CD4-positive, CD25-positive, alpha-beta regulatory T cell (primary cell): ENCODE measurements around the gene ACD. TPM values are rescaled to one million over a fixed set of nuclear protein-coding genes. Genes with fewer than 3 reads are reported as not detected.

Source experiments
- ATAC-seq, 2 donors: fragments of 150-1000 bp; cut with Tn5 transposase; one replicate each; pipeline ENCODE4 v1.10.0; 2021; ENCODE audit warnings: low read depth in 2 of 2, moderate number of reproducible peaks in 2 of 2, moderate library complexity in 1 of 2
- DNase-seq, 3 donors: peaks; one replicate each; pipeline versions ENCODE4 v3.0.0 to v3.0.0-alpha.2; 2012 to 2022; ENCODE audit warnings: mixed read lengths in 1 of 3
- H3K27ac ChIP-seq: one replicate; pipeline ENCODE4 v1.7.0; 2013; ENCODE audit warnings: mild to moderate bottlenecking, low read length; ENCODE audit not compliant: insufficient read depth, poor library complexity, severe bottlenecking
- H3K27me3 ChIP-seq: one replicate; pipeline ENCODE4 v1.7.0; 2013; ENCODE audit warnings: low read length; ENCODE audit not compliant: control insufficient read depth, insufficient read depth
- H3K36me3 ChIP-seq: one replicate; pipeline ENCODE4 v1.7.0; 2013; ENCODE audit warnings: mild to moderate bottlenecking, low read length, moderate library complexity; ENCODE audit not compliant: control insufficient read depth, insufficient read depth
- H3K4me1 ChIP-seq: 2 replicates; pipeline ENCODE4 v1.7.0; 2013; ENCODE audit warnings: mild to moderate bottlenecking, low read length; ENCODE audit not compliant: insufficient read depth, control insufficient read depth, poor library complexity, severe bottlenecking
- H3K4me3 ChIP-seq: one replicate; pipeline ENCODE4 v1.7.0; 2013; ENCODE audit warnings: low read depth, mild to moderate bottlenecking, low read length, moderate library complexity
- H3K9me3 ChIP-seq, 2 experiments: 1 replicate in 1 of 2; 2 replicates in 1 of 2; pipeline ENCODE4 v1.7.0; 2013; ENCODE audit warnings: low read length in 2 of 2, mild to moderate bottlenecking in 1 of 2, moderate library complexity in 1 of 2; ENCODE audit not compliant: control insufficient read depth in 2 of 2
- H3K27ac Mint-ChIP-seq, 3 donors: one replicate each; pipeline ENCODE4 v1.8.0; 2020 to 2022; ENCODE audit warnings: mild to moderate bottlenecking in 3 of 3, mixed read lengths in 3 of 3, moderate library complexity in 2 of 3
- H3K27me3 Mint-ChIP-seq: one replicate; pipeline ENCODE4 v1.8.0; 2022; ENCODE audit warnings: mild to moderate bottlenecking, mixed read lengths
- H3K36me3 Mint-ChIP-seq: one replicate; pipeline ENCODE4 v1.8.0; 2020; ENCODE audit warnings: mixed read lengths
- H3K4me1 Mint-ChIP-seq, 4 donors: one replicate each; pipeline ENCODE4 v1.8.0; 2020 to 2022; ENCODE audit warnings: mixed read lengths in 4 of 4, mild to moderate bottlenecking in 1 of 4
- H3K4me3 Mint-ChIP-seq, 4 donors: one replicate each; pipeline ENCODE4 v1.8.0; 2020 to 2022; ENCODE audit warnings: mild to moderate bottlenecking in 4 of 4, mixed read lengths in 4 of 4, moderate library complexity in 3 of 4
- H3K9me3 Mint-ChIP-seq, 7 donors: one replicate each; pipeline ENCODE4 v1.8.0; 2020 to 2022; ENCODE audit warnings: mixed read lengths in 7 of 7, mild to moderate bottlenecking in 3 of 7, moderate library complexity in 2 of 7
- polyA plus RNA-seq, 4 donors: library from polyadenylated mRNA; unstranded; fragments of 300-500 nt; fragmentation: Illumina TruSeq; gene quantifications; one replicate each; pipeline ENCODE4 v1.2.3, GENCODE V29; 2021
- total RNA-seq: library from RNA; stranded (reverse); gene quantifications from one replicate; pipeline ENCODE4 v1.2.3, GENCODE V29; 2022

The ACD gene
- total and polyA plus RNA-seq, 5 donors from 2014 or later: 28.7 to 36.7 (median 29.7) TPM

GRCh38 chr16:67683767-67684166, 23.7 kb upstream of the ACD start:
- peak overlapping the region; percentile 1 to 91 (median 65) for H3K27ac Mint-ChIP-seq
- ATAC-seq (no peak), DNase-seq (no peak)
- Histone ChIP-seq H3K27me3 (no peaks in the 10 kb centered on the region), H3K36me3 (peaks cover 8% of the 10 kb centered on the region), H3K9me3 (no peaks in the 10 kb centered on the region), H3K4me3 (no peak overlapping the region), H3K27ac (no peak overlapping the region), H3K4me1 (no peaks in the 10 kb centered on the region)
- peak overlapping the region in 2 of 4 donors; percentile 27 to 34 for H3K4me3 Mint-ChIP-seq
- H3K36me3 Mint-ChIP-seq: peaks cover 10% of the 10 kb centered on the region
- no peaks in the 10 kb centered on the region for H3K9me3 Mint-ChIP-seq
- no peaks in the 10 kb centered on the region for H3K27me3 Mint-ChIP-seq
- peaks cover 0 to 25% (median 19%) of the 10 kb centered on the region in 4 donors for H3K4me1 Mint-ChIP-seq

- DNase-seq (no peak), ATAC-seq (no peak)
- H3K4me1 ChIP-seq: no peaks in the 10 kb centered on the region
- H3K36me3 ChIP-seq: peaks cover 8% of the 10 kb centered on the region
- H3K27me3 ChIP-seq: no peaks in the 10 kb centered on the region
- H3K27ac ChIP-seq: no peak overlapping the region
- Mint-ChIP-seq H3K27ac (peak overlapping the region in 1 of 3 donors; percentile 39), H3K4me1 (peaks cover 0 to 12% (median 8%) of the 10 kb centered on the region in 4 donors), H3K9me3 (no peaks in the 10 kb centered on the region), H3K27me3 (no peaks in the 10 kb centered on the region), H3K4me3 (no peak overlapping the region), H3K36me3 (peaks cover 4% of the 10 kb centered on the region)
- H3K9me3 ChIP-seq: no peaks in the 10 kb centered on the region
- no peak overlapping the region for H3K4me3 ChIP-seq
Measured at GRCh38 chr16:67679935-67680897, 20.2 kb upstream of the ACD start.

GRCh38 chr16:67678354-67679023, 18.4 kb upstream of the ACD start:
- Mint-ChIP-seq H3K9me3 (no peaks in the 10 kb centered on the region), H3K27me3 (no peaks in the 10 kb centered on the region), H3K4me3 (no peak overlapping the region), H3K36me3 (no peaks in the 10 kb centered on the region), H3K27ac (no peak overlapping the region), H3K4me1 (peaks cover 0 to 9% (median 4%) of the 10 kb centered on the region in 4 donors)
- no peak overlapping the region for H3K4me3 ChIP-seq
- DNase-seq (no peak), ATAC-seq (no peak)
- H3K36me3 ChIP-seq: peaks cover under 1% of the 10 kb centered on the region
- no peaks in the 10 kb centered on the region for H3K9me3 ChIP-seq
- no peaks in the 10 kb centered on the region for H3K27me3 ChIP-seq
- H3K27ac ChIP-seq: no peak overlapping the region
- no peaks in the 10 kb centered on the region for H3K4me1 ChIP-seq

GRCh38 chr16:67677712-67678111, 17.7 kb upstream of the ACD start:
- no peaks in the 10 kb centered on the region for H3K36me3 Mint-ChIP-seq
- H3K4me1 ChIP-seq: no peaks in the 10 kb centered on the region
- no peak overlapping the region for H3K27ac ChIP-seq
- DNase-seq (no peak), ATAC-seq (no peak)
- H3K9me3 Mint-ChIP-seq: no peaks in the 10 kb centered on the region
- no peaks in the 10 kb centered on the region for H3K9me3 ChIP-seq
- H3K27ac Mint-ChIP-seq: no peak overlapping the region
- no peaks in the 10 kb centered on the region for H3K36me3 ChIP-seq
- H3K27me3 ChIP-seq: no peaks in the 10 kb centered on the region
- no peak overlapping the region for H3K4me3 Mint-ChIP-seq
- peaks cover 1 to 8% (median 4%) of the 10 kb centered on the region in 4 donors for H3K4me1 Mint-ChIP-seq
- H3K27me3 Mint-ChIP-seq: no peaks in the 10 kb centered on the region
- H3K4me3 ChIP-seq: no peak overlapping the region

- Histone ChIP-seq H3K4me3 (no peak overlapping the region), H3K4me1 (no peaks in the 10 kb centered on the region), H3K9me3 (no peaks in the 10 kb centered on the region), H3K27me3 (no peaks in the 10 kb centered on the region), H3K36me3 (no peaks in the 10 kb centered on the region), H3K27ac (no peak overlapping the region)
- H3K36me3 Mint-ChIP-seq: no peaks in the 10 kb centered on the region
- peaks cover 0 to 6% (median 3%) of the 10 kb centered on the region in 4 donors for H3K4me1 Mint-ChIP-seq
- H3K9me3 Mint-ChIP-seq: no peaks in the 10 kb centered on the region
- peak overlapping the region in 2 of 3 donors; percentile 32 to 76 for H3K27ac Mint-ChIP-seq
- no peak for DNase-seq
- ATAC-seq: no peak
- H3K27me3 Mint-ChIP-seq: no peaks in the 10 kb centered on the region
- no peak overlapping the region for H3K4me3 Mint-ChIP-seq
Measured at GRCh38 chr16:67676939-67677338, 16.9 kb upstream of the ACD start.

GRCh38 chr16:67676516-67676915, 16.5 kb upstream of the ACD start:
- H3K27ac Mint-ChIP-seq: peak overlapping the region in 2 of 3 donors; percentile 32 to 76
- no peak for ATAC-seq
- no peaks in the 10 kb centered on the region for H3K36me3 ChIP-seq
- H3K27me3 Mint-ChIP-seq: no peaks in the 10 kb centered on the region
- no peaks in the 10 kb centered on the region for H3K9me3 ChIP-seq
- H3K27me3 ChIP-seq: no peaks in the 10 kb centered on the region
- no peak overlapping the region for H3K4me3 ChIP-seq
- H3K4me3 Mint-ChIP-seq: no peak overlapping the region
- DNase-seq: no peak
- no peaks in the 10 kb centered on the region for H3K36me3 Mint-ChIP-seq
- no peaks in the 10 kb centered on the region for H3K4me1 ChIP-seq
- H3K9me3 Mint-ChIP-seq: no peaks in the 10 kb centered on the region
- peaks cover 0 to 6% (median 3%) of the 10 kb centered on the region in 4 donors for H3K4me1 Mint-ChIP-seq
- H3K27ac ChIP-seq: no peak overlapping the region

- no peak for DNase-seq
- no peak overlapping the region for H3K4me3 Mint-ChIP-seq
- H3K27me3 Mint-ChIP-seq: no peaks in the 10 kb centered on the region
- no peak for ATAC-seq
- H3K9me3 ChIP-seq: no peaks in the 10 kb centered on the region
- no peaks in the 10 kb centered on the region for H3K36me3 ChIP-seq
- no peak overlapping the region for H3K4me3 ChIP-seq
- H3K4me1 ChIP-seq: no peaks in the 10 kb centered on the region
- H3K4me1 Mint-ChIP-seq: peaks cover 0 to 6% (median 3%) of the 10 kb centered on the region in 4 donors
- peak overlapping the region in 1 of 3 donors; percentile 76 for H3K27ac Mint-ChIP-seq
- H3K27ac ChIP-seq: no peak overlapping the region
- H3K27me3 ChIP-seq: no peaks in the 10 kb centered on the region
- no peaks in the 10 kb centered on the region for H3K9me3 Mint-ChIP-seq
- H3K36me3 Mint-ChIP-seq: no peaks in the 10 kb centered on the region
Measured at GRCh38 chr16:67675999-67676398, 15.9 kb upstream of the ACD start.
